ENCODE measurements around the gene CNTNAP2.

DNA sequence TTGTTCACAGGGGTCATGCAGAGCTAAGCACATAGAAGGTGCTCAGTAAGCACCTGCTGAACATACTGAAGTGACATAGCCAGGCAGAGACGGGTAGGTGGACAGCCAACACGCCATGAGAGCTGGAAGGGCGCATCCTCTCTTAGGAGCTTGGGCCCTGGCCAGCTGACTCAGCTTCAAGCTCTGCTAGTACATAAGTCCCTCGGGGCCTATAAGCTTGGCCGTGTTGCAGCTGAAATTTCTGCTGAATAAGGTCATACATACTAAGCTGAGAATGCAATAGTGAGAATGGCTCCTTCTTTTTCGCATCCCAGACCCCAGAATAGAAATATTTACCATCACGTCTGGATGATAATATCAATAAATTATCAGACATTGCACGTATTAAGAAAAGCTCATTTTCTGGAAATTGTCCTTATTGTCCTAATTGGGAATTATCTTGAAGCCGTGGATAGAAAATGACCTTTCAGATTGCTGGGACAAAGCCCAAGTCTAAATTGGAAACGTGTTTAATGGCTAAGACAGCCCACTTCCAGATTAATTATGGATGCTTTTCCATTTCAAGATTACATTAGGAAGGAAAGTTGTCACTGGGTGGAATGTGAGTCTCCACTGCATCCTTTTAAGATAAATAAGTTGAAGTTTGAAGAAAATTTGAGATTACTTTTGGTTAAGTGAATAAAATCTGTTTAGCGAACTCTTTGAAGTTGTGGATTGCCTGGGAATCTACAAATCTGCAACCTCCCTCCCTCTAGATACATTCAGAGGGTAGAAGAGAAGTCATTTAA lies 2186.9 kb downstream of the CNTNAP2 start:
- TF ChIP-seq, protein P1, sequence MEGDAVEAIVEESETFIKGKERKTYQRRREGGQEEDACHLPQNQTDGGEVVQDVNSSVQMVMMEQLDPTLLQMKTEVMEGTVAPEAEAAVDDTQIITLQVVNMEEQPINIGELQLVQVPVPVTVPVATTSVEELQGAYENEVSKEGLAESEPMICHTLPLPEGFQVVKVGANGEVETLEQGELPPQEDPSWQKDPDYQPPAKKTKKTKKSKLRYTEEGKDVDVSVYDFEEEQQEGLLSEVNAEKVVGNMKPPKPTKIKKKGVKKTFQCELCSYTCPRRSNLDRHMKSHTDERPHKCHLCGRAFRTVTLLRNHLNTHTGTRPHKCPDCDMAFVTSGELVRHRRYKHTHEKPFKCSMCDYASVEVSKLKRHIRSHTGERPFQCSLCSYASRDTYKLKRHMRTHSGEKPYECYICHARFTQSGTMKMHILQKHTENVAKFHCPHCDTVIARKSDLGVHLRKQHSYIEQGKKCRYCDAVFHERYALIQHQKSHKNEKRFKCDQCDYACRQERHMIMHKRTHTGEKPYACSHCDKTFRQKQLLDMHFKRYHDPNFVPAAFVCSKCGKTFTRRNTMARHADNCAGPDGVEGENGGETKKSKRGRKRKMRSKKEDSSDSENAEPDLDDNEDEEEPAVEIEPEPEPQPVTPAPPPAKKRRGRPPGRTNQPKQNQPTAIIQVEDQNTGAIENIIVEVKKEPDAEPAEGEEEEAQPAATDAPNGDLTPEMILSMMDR (IDR thresholded peaks at IDR 0.05), result no peak
- TF ChIP-seq POLR2AphosphoS5 (IDR thresholded peaks at IDR 0.05; ENCODE audit: low read depth, low read length), result no peak
